Ramos (cell line): Measurements from ENCODE around the gene MCCC2.

Experiments
- in situ Hi-C: fragments of 300-500 bp; cut with MboI; formaldehyde crosslinking; loops from one replicate; pipeline ENCODE4 v1.14.3; 2022; ENCODE audit warnings: low sequenced_read_pairs; ENCODE audit not compliant: unreplicated experiment

The MCCC2 gene

DNA sequence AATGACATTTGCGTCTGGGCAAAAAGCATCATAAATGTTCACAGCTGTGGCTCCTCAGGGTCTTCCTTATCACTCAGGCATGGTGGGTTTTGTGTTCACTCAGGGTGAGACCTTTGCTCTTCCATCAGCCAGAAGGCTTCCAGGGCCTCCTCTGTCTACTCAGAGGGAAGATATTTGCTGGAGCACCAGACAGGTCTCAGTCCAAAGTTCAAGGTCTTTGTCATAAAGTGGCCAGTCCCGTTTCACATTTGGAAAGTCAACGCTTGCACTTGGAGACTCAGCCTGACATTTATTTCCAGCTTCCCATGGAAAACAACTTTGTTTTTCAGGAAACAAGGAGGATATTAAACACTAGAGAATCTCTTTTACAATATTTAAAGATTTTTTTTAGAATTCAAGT lies 119.8 kb downstream of the MCCC2 start:
- in situ Hi-C loops, result no loop called here
